Parathyroid adenoma (tissue), 2 donors: Measurements from ENCODE around the gene EP300.
A peak's percentile ranks its signal among the peaks of the same experiment; 100 is the strongest.
"Not testable (repeated sequence)": the region's sequence is repeated elsewhere in the genome, so short reads cannot be mapped to it uniquely, and the experiment has no call there.

Experiments used
- H2AFZ ChIP-seq: fragments of 300-600 bp; sonication (generic); one replicate; pipeline ENCODE4 v1.7.0; 2017; ENCODE audit warnings: antibody characterized with exemption, mild to moderate bottlenecking
- H3K27ac ChIP-seq: fragments of 300-600 bp; sonication (generic); one replicate; pipeline ENCODE4 v1.7.0; 2017
- H3K27me3 ChIP-seq: fragments of 300-600 bp; sonication (generic); one replicate; pipeline ENCODE4 v1.7.0; 2017; ENCODE audit warnings: low read length; ENCODE audit not compliant: control insufficient read depth, insufficient read depth
- H3K36me3 ChIP-seq: fragments of 300-600 bp; sonication (generic); one replicate; pipeline ENCODE4 v1.7.0; 2017; ENCODE audit warnings: low read length; ENCODE audit not compliant: control insufficient read depth, insufficient read depth
- H3K4me1 ChIP-seq: fragments of 300-600 bp; sonication (generic); one replicate; pipeline ENCODE4 v1.7.0; 2017; ENCODE audit warnings: control low read depth
- H3K4me2 ChIP-seq: fragments of 300-600 bp; sonication (generic); one replicate; pipeline ENCODE4 v1.7.0; 2017; ENCODE audit warnings: low read length
- H3K4me3 ChIP-seq: fragments of 300-600 bp; sonication (generic); one replicate; pipeline ENCODE4 v1.7.0; 2017; ENCODE audit warnings: low read depth, low read length
- H3K79me2 ChIP-seq: fragments of 300-600 bp; sonication (generic); one replicate; pipeline ENCODE4 v1.7.0; 2017; ENCODE audit warnings: control low read depth
- H3K9ac ChIP-seq: fragments of 300-600 bp; sonication (generic); one replicate; pipeline ENCODE4 v1.7.0; 2017; ENCODE audit warnings: mild to moderate bottlenecking
- H3K9me3 ChIP-seq: fragments of 300-600 bp; sonication (generic); one replicate; pipeline ENCODE4 v1.7.0; 2017; ENCODE audit warnings: low read length; ENCODE audit not compliant: control insufficient read depth
- CTCF ChIP-seq: fragments of 300-600 bp; sonication (generic); IDR thresholded peaks from one replicate; pipeline ENCODE4 v1.7.0; 2017; ENCODE audit warnings: antibody characterized with exemption, mild to moderate bottlenecking
- donor health status: primary hyperparathyroidism.

The EP300 gene

GRCh38 chr22:41048791-41049717 is 43.3 kb upstream of the EP300 start:
- H3K36me3 ChIP-seq: no peaks in the 10 kb centered on the region
- no peaks in the 10 kb centered on the region for H3K9me3 ChIP-seq
- peak overlapping the region; percentile 60 for H2AFZ ChIP-seq
- H3K27ac ChIP-seq: peak overlapping the region; percentile 3
- TF ChIP-seq CTCF: no peak
- no peaks in the 10 kb centered on the region for H3K4me1 ChIP-seq
- no peaks in the 10 kb centered on the region for H3K79me2 ChIP-seq
- no peak overlapping the region for H3K9ac ChIP-seq
- H3K4me2 ChIP-seq: peak overlapping the region; percentile 46
- H3K4me3 ChIP-seq: peak overlapping the region; percentile 15
- H3K27me3 ChIP-seq: no peaks in the 10 kb centered on the region

- H3K9ac ChIP-seq, H2AFZ ChIP-seq, H3K79me2 ChIP-seq, H3K4me3 ChIP-seq, H3K4me1 ChIP-seq, H3K4me2 ChIP-seq, H3K9me3 ChIP-seq, H3K27me3 ChIP-seq, H3K36me3 ChIP-seq, H3K27ac ChIP-seq: not testable (repeated sequence)
Observed at GRCh38 chr22:41049795-41050194, 42.6 kb upstream of the EP300 start.

- Histone ChIP-seq H3K4me3 (no peak overlapping the region), H3K9ac (no peak overlapping the region), H3K4me1 (no peaks in the 10 kb centered on the region), H3K79me2 (no peaks in the 10 kb centered on the region), H3K27ac (no peak overlapping the region), H3K27me3 (no peaks in the 10 kb centered on the region), H3K36me3 (no peaks in the 10 kb centered on the region), H3K9me3 (no peaks in the 10 kb centered on the region), H2AFZ (no peak overlapping the region), H3K4me2 (no peak overlapping the region)
- TF ChIP-seq CTCF: no peak
Observed at GRCh38 chr22:41050883-41051282, 41.5 kb upstream of the EP300 start.

- no peaks in the 10 kb centered on the region for H3K9me3 ChIP-seq
- no peak overlapping the region for H3K9ac ChIP-seq
- H3K4me3 ChIP-seq: no peak overlapping the region
- H2AFZ ChIP-seq: no peak overlapping the region
- no peak overlapping the region for H3K27ac ChIP-seq
- H3K79me2 ChIP-seq: no peaks in the 10 kb centered on the region
- no peaks in the 10 kb centered on the region for H3K4me1 ChIP-seq
- no peak overlapping the region for H3K4me2 ChIP-seq
- no peak for TF ChIP-seq CTCF
- H3K36me3 ChIP-seq: no peaks in the 10 kb centered on the region
- no peaks in the 10 kb centered on the region for H3K27me3 ChIP-seq
Observed at GRCh38 chr22:41052661-41053490, 39.5 kb upstream of the EP300 start.

GRCh38 chr22:41057076-41057475 is 35.3 kb upstream of the EP300 start:
- Histone ChIP-seq H3K4me1 (no peaks in the 10 kb centered on the region), H3K27ac (no peak overlapping the region), H2AFZ (no peak overlapping the region), H3K9ac (no peak overlapping the region), H3K79me2 (no peaks in the 10 kb centered on the region), H3K9me3 (no peaks in the 10 kb centered on the region), H3K27me3 (no peaks in the 10 kb centered on the region), H3K4me2 (no peak overlapping the region), H3K4me3 (no peak overlapping the region), H3K36me3 (no peaks in the 10 kb centered on the region)
- TF ChIP-seq CTCF: no peak
